HL-60/S4 treated with retinoic acid at 250 ng/mL for 4 days and 3 days (cell line): ENCODE measurements around the gene AFF3.

Experiments used
- in situ Hi-C: fragments of 300-500 bp; cut with MboI; formaldehyde crosslinking; loops from 2 replicates; pipeline ENCODE4 v1.7.0; 2022; ENCODE audit warnings: low sequenced_read_pairs

AFF3 gene

GRCh38 chr2:99725820-99726219, 416.6 kb downstream of the AFF3 start:
- in situ Hi-C loops, result loop anchor here (10.0 kb wide), 1 partner anchor 529 kb away; no protein-coding TSS in a partner anchor

- in situ Hi-C loops, result loop anchor here (10.0 kb wide), 1 partner anchor 532 kb away; no protein-coding TSS in a partner anchor
Measured at GRCh38 chr2:99722476-99722875, 419.9 kb downstream of the AFF3 start.

GRCh38 chr2:99719102-99719501, 423.3 kb downstream of the AFF3 start:
- in situ Hi-C loops, result no loop called here

- in situ Hi-C loops, result no loop called here
Measured at GRCh38 chr2:99715956-99716355, 426.4 kb downstream of the AFF3 start.

- in situ Hi-C loops, result no loop called here
Measured at GRCh38 chr2:99714349-99714748, 428.0 kb downstream of the AFF3 start.

GRCh38 chr2:99711144-99711543, 431.2 kb downstream of the AFF3 start:
- in situ Hi-C loops, result no loop called here

GRCh38 chr2:99710721-99711120, 431.7 kb downstream of the AFF3 start:
- in situ Hi-C loops, result no loop called here

GRCh38 chr2:99709229-99709628, 433.2 kb downstream of the AFF3 start:
- in situ Hi-C loops, result no loop called here

- in situ Hi-C loops, result no loop called here
Measured at GRCh38 chr2:99708231-99708630, 434.2 kb downstream of the AFF3 start.

GRCh38 chr2:99707592-99707991, 434.8 kb downstream of the AFF3 start:
- in situ Hi-C loops, result no loop called here

- in situ Hi-C loops, result no loop called here
Measured at GRCh38 chr2:99706735-99707134, 435.7 kb downstream of the AFF3 start.

GRCh38 chr2:99701503-99701902, 440.9 kb downstream of the AFF3 start:
- in situ Hi-C loops, result no loop called here

GRCh38 chr2:99700482-99701398, 441.6 kb downstream of the AFF3 start:
- in situ Hi-C loops, result no loop called here

- in situ Hi-C loops, result no loop called here
Measured at GRCh38 chr2:99698896-99699295, 443.5 kb downstream of the AFF3 start.

GRCh38 chr2:99697811-99698568, 444.4 kb downstream of the AFF3 start:
- in situ Hi-C loops, result no loop called here

GRCh38 chr2:99695944-99696253, 446.5 kb downstream of the AFF3 start:
- in situ Hi-C loops, result no loop called here

- in situ Hi-C loops, result no loop called here
Measured at GRCh38 chr2:99695130-99695943, 447.1 kb downstream of the AFF3 start.

GRCh38 chr2:99694331-99694730, 448.1 kb downstream of the AFF3 start:
- in situ Hi-C loops, result no loop called here

GRCh38 chr2:99692785-99693184, 449.6 kb downstream of the AFF3 start:
- in situ Hi-C loops, result no loop called here

- in situ Hi-C loops, result no loop called here
Measured at GRCh38 chr2:99691926-99692325, 450.5 kb downstream of the AFF3 start.

- in situ Hi-C loops, result no loop called here
Measured at GRCh38 chr2:99689145-99689742, 453.1 kb downstream of the AFF3 start.
